Motor neuron (in vitro differentiated cells): ENCODE results near the gene WASF2. TPM values are rescaled to one million over a fixed set of nuclear protein-coding genes. Genes with fewer than 3 reads are reported as not detected.

Source experiments
- ATAC-seq, 8 experiments: fragments of 200-7000 bp; cut with Tn5 transposase; replicated peaks in 6 of 8; 2 replicates each; pipeline ENCODE4 v1.8.0; 2021; ENCODE audit warnings: mild to moderate bottlenecking in 8 of 8, moderate library complexity in 8 of 8
- H3K27ac ChIP-seq, 2 donors: fragments of 250-450 bp; sonication (Bioruptor Pico); 2 replicates each; pipeline ENCODE4 v1.9.0; 2021; ENCODE audit warnings: antibody characterized with exemption in 2 of 2, mild to moderate bottlenecking in 2 of 2, moderate library complexity in 1 of 2
- H3K4me1 ChIP-seq, 2 donors: fragments of 250-450 bp; sonication (Bioruptor Pico); replicated peaks in 1 of 2; 2 replicates each; pipeline ENCODE4 v1.6.1; 2021; ENCODE audit warnings: antibody characterized with exemption in 2 of 2, mild to moderate bottlenecking in 2 of 2, moderate library complexity in 1 of 2
- H3K4me3 ChIP-seq, 5 donors: fragments of 250-450 bp; sonication (Bioruptor Pico); 2 replicates each; pipeline ENCODE4 v1.9.0; 2021; ENCODE audit warnings: antibody characterized with exemption in 5 of 5, mild to moderate bottlenecking in 5 of 5, moderate library complexity in 4 of 5
- WGBS, 10 experiments: fragments of 450-650 bp; shearing (Covaris generic); methylation state at CpG; one replicate each; pipeline ENCODE4 v1.0.0; 2022; 5-methylcytosine and 5-hydroxymethylcytosine counted together
- in situ Hi-C, 9 experiments: fragments of 400-800 bp; cut with MboI; loops; one replicate each; pipeline ENCODE4 v1.15.0; 2021; ENCODE audit warnings: low sequenced_read_pairs in 9 of 9, low pct_unique_long_range_greater_than_20kb in 2 of 9; ENCODE audit not compliant: unreplicated experiment in 9 of 9
- total RNA-seq, 8 experiments: library from RNA; unstranded; fragments of 300-600 nt; gene quantifications; 2 replicates each; pipeline versions ENCODE4 v1.2.3 to v1.2.4, GENCODE V29; 2022

Gene WASF2
- total RNA-seq, 8 experiments from 2014 or later: 11.8 to 38.3 (median 22.4) TPM

- Histone ChIP-seq H3K27ac (peak overlapping the region; percentile 56 to 85), H3K4me3 (peak overlapping the region in 3 of 5 donors; percentile 0 to 18 (median 12)), H3K4me1 (peaks cover 63 to 64% of the 10 kb centered on the region in 2 donors)
- ATAC-seq: peak; percentile 21 to 71 (median 62)
- 0 to 24% (median 23%) methylated on average over 1 to 26 of the region's 71 CpGs; no CpG with 5 or more reads in 5 of the 10 experiments for WGBS, 10 experiments
- in situ Hi-C loops: no loop called here
Observed at GRCh38 chr1:27527890-27528817, 38.2 kb upstream of the WASF2 start.

GRCh38 chr1:27527223-27527889, 37.4 kb upstream of the WASF2 start:
- Histone ChIP-seq H3K27ac (peak overlapping the region; percentile 56 to 85), H3K4me3 (peak overlapping the region in 3 of 5 donors; percentile 0 to 18 (median 12)), H3K4me1 (peaks cover 71 to 72% of the 10 kb centered on the region in 2 donors)
- WGBS, 10 experiments: 0 to 100% (median 24%) methylated on average over 1 to 5 of the region's 27 CpGs; no CpG with 5 or more reads in 7 of the 10 experiments
- in situ Hi-C loops: no loop called here
- ATAC-seq: peak in 6 of 8 experiments; percentile 2 to 52 (median 50)

DNA sequence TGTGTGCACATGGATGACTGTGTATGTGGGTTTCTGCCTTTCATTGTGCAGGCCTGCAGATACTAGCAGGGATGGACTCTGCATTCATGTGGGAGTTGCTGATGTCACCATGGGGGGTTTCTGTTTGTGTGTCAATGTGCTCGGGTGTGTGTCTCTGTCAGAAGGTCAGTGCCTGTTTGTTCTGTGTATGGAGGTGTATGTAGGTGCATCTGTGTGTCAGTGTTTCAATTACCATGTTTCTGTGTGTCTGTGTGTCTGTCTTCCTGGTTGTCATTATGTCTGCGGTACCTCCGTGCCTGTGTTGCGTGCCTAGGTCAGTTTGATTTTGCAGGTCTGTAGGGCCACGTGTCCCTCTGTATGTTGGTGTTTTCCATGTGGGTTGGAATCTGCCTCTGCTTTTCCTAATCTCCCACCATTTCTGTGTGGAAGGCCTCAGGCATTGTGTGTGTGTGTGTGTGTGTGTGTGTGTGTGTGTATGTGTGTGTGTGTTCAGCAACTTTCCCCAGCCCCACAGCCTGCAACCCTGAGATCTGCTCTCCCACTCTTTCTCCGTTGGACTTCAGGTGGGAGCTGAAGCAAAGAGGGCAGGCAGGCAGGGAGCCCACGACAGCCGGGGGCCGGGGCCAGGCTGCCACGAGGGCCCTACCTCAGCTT, 36.7 kb upstream of the WASF2 start:
- H3K4me1 ChIP-seq: peaks cover 78 to 79% of the 10 kb centered on the region in 2 donors

DNA sequence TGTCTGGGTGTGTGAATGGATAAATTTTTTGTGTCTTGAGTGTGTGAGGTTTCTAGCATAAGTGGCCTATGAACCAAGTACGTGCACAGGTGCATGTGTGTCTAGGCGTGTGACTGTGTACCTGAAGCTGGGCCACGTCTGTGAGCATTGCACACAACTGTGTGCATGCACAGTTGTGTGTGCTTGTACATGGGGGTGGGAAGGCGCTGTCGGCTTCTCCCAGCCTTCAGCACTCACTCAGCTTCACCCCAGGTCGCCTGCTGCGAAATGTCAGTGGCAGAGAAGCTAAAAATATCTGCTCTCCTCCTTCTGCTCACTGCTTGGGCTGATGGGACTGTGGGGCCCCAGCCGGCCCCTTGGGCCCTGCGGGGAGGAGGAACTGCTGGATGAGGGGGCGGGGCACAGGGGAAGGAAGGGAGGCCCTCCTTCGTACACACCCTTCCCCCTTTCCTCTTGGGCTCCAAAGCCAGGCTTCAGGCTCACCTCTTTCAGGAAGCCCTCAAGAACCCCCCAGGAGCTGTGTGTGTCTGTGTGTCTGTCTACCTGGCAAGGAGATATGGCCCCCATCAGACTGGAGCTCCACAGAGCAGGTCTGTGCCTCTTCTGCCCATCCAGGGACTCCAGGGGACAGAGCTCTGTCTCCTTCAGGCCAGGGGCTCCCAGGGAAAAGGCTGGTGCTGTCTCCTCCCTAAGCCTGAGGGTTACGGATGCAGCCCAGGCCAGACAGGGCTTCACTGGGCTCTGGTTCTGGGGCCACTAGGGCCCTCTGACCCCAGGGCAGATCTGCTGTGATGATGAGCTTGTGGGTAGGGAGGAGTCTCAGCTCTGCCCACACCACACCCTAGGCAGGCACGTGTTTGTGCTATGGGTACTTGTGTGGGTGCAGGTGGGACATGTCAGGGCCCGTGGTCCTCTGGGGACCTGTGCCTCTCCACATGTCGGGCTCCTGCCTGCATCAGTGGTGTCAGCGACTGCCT, 35.6 kb upstream of the WASF2 start:
- ATAC-seq: peak; percentile 4 to 63 (median 44)
- peaks cover 88% of the 10 kb centered on the region in 2 donors for H3K4me1 ChIP-seq
- H3K27ac ChIP-seq: peak overlapping the region; percentile 56 to 85
- WGBS, 10 experiments: 40 to 100% (median 64%) methylated on average over 2 to 7 of the region's 16 CpGs; no CpG with 5 or more reads in 3 of the 10 experiments
- no peak overlapping the region for H3K4me3 ChIP-seq
- in situ Hi-C loops: no loop called here

More for the DNA sequence above, 36.7 kb upstream of the WASF2 start:
- ATAC-seq: no peak
- H3K27ac ChIP-seq: peak overlapping the region; percentile 56 to 85
- in situ Hi-C loops: no loop called here
- 27 to 80% (median 70%) methylated on average over 1 to 3 of the region's 10 CpGs; no CpG with 5 or more reads in 7 of the 10 experiments for WGBS, 10 experiments
- peak overlapping the region in 1 of 5 donors; percentile 6 for H3K4me3 ChIP-seq

DNA sequence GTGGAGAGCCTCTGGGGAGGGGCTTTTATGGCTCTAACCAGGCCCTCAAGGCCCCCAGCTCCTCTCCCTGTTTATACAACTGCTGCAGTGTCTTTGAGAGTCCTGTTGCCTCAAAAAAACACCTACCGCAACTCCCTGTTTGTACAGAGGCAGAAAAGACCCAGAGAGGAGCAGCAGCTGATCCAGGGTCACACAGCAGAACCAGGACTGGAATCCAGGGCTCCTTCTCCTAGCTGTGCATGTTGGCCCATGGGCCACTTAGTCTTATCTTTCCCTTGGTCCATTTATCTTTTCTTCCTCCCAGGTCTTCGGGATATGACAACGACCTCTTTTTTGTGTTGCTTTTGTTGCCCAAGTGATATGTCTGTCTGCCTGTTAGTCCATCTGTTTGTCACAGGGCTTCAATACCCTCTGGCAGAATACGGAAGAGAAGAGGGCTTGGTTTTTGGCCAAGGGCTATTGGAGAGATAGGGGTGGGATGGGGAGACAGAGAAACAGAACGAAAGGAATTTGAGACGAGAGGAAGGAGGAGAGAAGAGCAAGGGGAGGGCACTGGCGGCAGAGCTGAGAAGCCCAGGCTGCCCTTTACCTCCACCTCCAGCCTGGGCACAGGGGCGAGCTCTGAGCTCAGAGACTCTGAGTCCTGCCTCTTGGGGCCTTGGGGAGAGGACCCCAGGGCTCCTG, 33.5 kb upstream of the WASF2 start:
- in situ Hi-C loops: no loop called here
- WGBS, 10 experiments: 29 to 100% (median 73%) methylated on average over 1 to 6 of the region's 8 CpGs; no CpG with 5 or more reads in 1 of the 10 experiments
- Histone ChIP-seq H3K27ac (peak overlapping the region in 1 of 2 donors; percentile 48), H3K4me1 (peaks cover 97 to 99% of the 10 kb centered on the region in 2 donors), H3K4me3 (no peak overlapping the region)
- no peak for ATAC-seq

GRCh38 chr1:27522432-27523336, 32.7 kb upstream of the WASF2 start:
- 41 to 80% (median 68%) methylated on average over 1 to 19 of the region's 31 CpGs; no CpG with 5 or more reads in 3 of the 10 experiments for WGBS, 10 experiments
- in situ Hi-C loops: no loop called here
- Histone ChIP-seq H3K4me1 (peaks cover 94 to 98% of the 10 kb centered on the region in 2 donors), H3K4me3 (no peak overlapping the region), H3K27ac (peak overlapping the region; percentile 25 to 48)
- peak in 3 of 8 experiments; percentile 3 to 41 (median 6) for ATAC-seq

GRCh38 chr1:27521861-27522431, 32.0 kb upstream of the WASF2 start:
- WGBS, 10 experiments: 29 to 85% (median 53%) methylated on average over 1 to 7 of the region's 9 CpGs; no CpG with 5 or more reads in 5 of the 10 experiments
- H3K4me3 ChIP-seq: no peak overlapping the region
- in situ Hi-C loops: no loop called here
- peak overlapping the region in 1 of 2 donors; percentile 48 for H3K27ac ChIP-seq
- no peak for ATAC-seq
- H3K4me1 ChIP-seq: peaks cover 87 to 91% of the 10 kb centered on the region in 2 donors

DNA sequence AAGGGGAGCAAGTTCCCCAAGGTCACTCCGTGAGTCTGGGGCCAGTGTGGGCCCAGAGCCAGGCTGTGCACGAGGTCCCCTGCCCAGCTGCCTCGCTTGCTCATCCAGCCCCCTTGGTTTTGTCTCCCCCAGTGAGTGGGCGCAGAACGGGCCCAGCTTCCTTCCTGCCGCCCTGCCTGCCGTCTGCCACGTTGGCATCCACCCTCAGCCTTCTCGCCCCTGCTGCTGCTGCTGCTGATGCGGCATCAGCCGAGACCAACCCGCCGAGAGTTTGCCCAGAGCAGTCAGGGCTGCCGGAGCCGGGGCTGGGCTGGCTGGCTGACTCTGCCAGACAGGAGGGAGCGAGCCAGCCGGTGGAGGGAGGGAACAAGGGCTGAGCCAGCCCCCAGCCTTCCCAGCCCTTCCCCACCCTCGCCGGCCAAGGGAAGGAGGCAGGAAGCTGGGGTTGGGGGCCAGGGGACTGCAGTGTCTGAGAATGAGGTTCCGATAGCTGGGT, 31.4 kb upstream of the WASF2 start:
- 20 to 100% (median 83%) methylated on average over 1 to 14 of the region's 20 CpGs; no CpG with 5 or more reads in 5 of the 10 experiments for WGBS, 10 experiments
- ATAC-seq: no peak
- Histone ChIP-seq H3K4me3 (no peak overlapping the region), H3K4me1 (peaks cover 81 to 85% of the 10 kb centered on the region in 2 donors), H3K27ac (peak overlapping the region in 1 of 2 donors; percentile 38)
- in situ Hi-C loops: no loop called here

DNA sequence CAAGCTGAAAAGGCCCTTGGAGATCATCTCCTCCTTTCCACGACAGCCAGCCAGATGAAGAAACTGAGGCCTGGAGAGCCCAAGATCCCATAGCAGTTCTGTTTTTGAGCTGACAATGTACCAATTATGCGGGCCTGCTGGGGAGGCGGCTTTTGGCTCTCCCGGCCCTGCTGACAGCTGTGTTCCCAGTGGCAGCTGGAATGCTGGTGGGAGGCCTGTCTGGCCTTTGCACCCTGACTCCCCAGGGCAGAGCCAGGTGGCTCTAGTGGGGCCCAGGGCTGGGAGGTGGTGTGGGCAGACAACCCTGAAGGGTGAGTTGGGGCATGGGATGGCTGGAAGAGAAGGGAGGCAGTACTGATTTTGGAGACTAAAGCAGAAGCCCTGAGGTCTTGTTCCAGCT, 30.7 kb upstream of the WASF2 start:
- 17 to 86% (median 45%) methylated on average over 1 to 4 of the region's 4 CpGs; no CpG with 5 or more reads in 6 of the 10 experiments for WGBS, 10 experiments
- peak in 1 of 8 experiments; percentile 9 for ATAC-seq
- Histone ChIP-seq H3K27ac (peak overlapping the region; percentile 75 to 84), H3K4me1 (peaks cover 77 to 78% of the 10 kb centered on the region in 2 donors), H3K4me3 (no peak overlapping the region)
- in situ Hi-C loops: no loop called here
